SK-N-DZ (cell line): ENCODE data around the gene OR2V1.
"Not testable (repeated sequence)": the region's sequence is repeated elsewhere in the genome, so short reads cannot be mapped to it uniquely, and the experiment has no call there.

Experiments
- DNase-seq: peaks from one replicate; pipeline ENCODE4 v3.0.0-alpha.2; 2015; ENCODE audit warnings: low spot score

The OR2V1 gene

GRCh38 chr5:181101930-181102674 lies 28.9 kb downstream of the OR2V1 start:
- DNase-seq, result not testable (repeated sequence)

DNA sequence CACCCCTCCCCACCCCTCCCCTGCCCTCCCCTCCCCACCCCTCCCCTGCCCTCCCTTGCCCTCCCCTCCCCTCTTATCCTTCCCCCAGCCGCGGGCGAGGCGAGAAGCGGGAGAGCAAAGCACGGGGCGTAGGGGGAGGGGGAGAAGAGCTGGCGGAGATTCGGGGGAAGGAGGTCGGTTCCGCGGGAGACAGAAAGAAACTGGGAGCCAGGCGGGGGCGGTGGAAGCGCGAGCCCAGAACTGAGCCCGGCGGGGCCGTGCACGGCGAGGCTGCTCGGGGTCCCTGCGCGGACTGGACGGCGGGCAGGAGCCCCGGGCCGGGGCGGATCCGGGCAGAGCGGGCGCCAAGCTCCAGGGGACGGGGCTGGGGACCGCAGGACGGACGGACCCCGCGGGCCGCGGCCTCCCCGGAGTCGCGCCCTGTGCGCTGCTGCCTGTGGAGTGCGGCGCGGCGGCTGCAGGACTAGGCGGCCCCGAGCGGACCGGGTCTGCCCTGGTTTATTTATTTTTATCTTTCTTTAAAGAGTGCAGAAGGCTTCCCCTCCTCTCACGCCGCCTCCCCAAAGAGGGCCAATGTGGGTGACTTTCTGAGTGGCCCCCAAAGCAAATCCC lies 29.8 kb downstream of the OR2V1 start:
- DNase-seq, result not testable (repeated sequence)

DNA sequence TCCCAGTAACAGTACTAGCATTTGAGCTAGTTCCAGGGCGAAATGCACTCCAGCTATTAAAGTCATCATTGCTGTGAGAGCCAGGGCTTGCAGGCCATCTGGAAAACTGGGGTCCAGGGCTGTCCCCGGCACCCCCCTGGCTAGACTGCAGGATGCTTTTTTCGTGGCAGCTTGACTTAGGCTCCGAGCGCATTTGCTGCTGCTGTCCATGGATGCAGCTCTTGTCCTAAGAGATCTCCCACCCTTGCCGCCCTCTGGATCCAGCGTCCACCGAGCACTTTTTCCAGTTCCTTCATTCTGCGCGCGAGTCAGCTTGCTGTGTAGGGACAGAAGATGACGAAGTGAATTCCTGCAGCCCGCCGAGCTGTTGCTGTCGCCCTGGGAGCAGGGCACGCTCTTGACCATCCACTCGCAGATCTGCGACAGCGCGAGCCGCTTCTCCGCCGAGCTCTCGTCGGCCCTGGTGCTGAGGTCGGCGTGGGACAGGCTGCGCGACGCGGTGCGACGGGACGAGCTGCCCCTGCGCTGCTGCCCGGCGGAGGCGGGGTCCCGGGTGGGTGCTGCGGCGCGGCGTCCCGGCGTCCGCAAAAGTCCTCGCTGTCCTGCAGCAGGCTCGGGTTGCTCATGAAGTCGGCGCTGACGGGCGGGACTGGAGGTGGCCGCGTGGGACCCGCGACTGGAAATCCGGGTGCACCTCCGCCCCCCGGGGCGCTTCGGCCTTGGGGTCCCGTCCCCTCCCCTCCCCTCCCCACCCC lies 30.7 kb downstream of the OR2V1 start:
- DNase-seq, result no peak

- peak; percentile 8 for DNase-seq
Measured at GRCh38 chr5:181099602-181100086, 31.3 kb downstream of the OR2V1 start.

GRCh38 chr5:181098762-181099601 lies 32.0 kb downstream of the OR2V1 start:
- DNase-seq, result peak; percentile 9

DNA sequence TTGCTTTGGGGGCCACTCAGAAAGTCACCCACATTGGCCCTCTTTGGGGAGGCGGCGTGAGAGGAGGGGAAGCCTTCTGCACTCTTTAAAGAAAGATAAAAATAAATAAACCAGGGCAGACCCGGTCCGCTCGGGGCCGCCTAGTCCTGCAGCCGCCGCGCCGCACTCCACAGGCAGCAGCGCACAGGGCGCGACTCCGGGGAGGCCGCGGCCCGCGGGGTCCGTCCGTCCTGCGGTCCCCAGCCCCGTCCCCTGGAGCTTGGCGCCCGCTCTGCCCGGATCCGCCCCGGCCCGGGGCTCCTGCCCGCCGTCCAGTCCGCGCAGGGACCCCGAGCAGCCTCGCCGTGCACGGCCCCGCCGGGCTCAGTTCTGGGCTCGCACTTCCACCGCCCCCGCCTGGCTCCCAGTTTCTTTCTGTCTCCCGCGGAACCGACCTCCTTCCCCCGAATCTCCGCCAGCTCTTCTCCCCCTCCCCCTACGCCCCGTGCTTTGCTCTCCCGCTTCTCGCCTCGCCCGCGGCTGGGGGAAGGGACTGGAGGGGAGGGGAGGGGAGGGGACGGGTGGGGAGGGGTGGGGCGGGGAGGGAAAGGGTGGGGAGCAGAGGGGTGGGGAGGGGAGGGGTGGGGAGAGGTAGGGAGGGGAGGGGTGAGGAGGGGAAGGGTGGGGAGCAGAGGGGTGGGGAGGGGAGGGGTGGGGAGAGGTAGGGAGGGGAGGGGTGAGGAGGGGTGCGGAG lies 33.0 kb downstream of the OR2V1 start:
- not testable (repeated sequence) for DNase-seq

GRCh38 chr5:181097383-181097753 lies 33.6 kb downstream of the OR2V1 start:
- DNase-seq, result not testable (repeated sequence)

DNA sequence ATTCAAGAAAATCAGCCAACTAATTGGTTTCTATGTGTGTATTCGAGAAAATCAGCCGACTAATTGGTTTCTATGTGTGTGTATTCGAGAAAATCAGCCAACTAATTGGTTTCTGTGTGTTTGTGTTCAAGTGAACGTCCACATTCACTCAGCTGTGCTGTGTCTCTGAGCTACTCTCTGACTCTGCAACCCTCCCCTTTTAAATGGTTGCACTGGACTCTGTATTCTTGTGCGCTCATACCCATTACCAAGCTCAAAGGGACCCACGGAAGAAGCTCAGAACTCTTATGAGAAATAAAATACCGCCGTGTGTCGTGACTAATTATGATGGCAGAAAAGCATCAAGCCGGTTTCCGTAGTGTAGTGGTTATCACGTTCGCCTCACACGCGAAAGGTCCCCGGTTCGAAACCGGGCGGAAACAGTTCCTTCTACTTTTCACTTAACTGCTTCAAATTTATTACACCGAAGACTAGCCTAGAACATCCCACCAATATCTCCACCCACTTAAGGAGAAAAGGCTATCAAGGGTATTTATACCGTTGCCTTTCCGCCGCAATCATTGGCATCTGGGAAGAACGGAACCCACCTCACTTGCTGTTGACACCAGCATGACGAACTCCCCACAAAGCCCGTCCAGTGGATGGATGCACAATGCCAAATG lies 34.1 kb downstream of the OR2V1 start:
- not testable (repeated sequence) for DNase-seq

DNA sequence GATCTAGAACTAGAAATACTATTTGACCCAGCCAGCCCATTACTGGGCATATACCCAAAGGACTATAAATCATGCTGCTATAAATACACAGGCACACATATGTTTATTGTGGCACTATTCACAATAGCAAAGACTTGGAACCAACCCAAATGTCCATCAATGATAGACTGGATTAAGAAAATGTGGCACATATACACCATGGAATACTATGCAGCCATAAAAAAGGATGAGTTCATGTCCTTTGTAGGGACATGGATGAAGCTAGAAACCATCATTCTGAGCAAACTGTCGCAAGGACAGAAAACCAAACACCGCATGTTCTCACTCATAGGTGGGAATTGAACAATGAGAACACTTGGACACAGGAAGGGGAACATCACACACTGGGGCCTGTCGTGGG lies 35.8 kb downstream of the OR2V1 start:
- DNase-seq, result not testable (repeated sequence)

- DNase-seq, result no peak
Measured at GRCh38 chr5:181092428-181092827, 38.5 kb downstream of the OR2V1 start.

- DNase-seq, result no peak
Measured at GRCh38 chr5:181088289-181088688, 42.7 kb downstream of the OR2V1 start.

DNA sequence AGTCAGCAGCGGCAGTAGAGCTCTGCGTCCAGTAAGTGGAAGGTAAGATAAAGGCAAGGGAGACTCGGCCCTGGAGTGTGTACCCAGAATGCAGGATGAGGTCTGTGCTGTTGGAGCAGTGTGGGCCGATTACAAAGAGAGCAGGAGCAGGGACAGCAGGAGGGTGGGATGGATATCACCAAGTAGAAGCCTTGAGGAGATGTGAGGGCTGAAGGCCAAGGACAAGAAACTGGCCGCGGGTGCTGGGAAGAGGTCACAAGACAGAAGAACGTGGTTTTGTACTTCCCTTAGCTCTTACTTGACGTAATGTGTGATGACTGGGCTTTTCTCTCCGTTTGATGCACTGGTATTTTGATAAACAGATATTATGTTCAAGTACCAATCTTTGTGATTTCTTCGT lies 43.7 kb downstream of the OR2V1 start:
- no peak for DNase-seq

DNA sequence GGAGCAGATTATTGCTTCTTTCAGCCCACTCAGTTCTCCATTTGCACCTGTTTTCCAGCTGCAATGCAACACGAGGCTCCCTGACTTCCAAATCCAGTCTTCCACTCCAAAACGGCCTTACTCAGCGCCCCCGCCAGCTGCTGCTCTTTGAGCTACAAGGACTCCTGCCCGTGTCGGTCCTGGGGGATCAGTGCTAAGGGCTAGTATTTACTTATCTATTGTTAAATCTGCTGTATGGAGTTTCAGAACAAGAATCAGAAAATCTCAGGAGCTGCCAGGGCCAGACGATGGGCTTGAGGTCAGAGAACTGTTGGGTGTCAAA lies 44.1 kb downstream of the OR2V1 start:
- no peak for DNase-seq

GRCh38 chr5:181086026-181086883 lies 44.7 kb downstream of the OR2V1 start:
- DNase-seq, result no peak

- no peak for DNase-seq
Measured at GRCh38 chr5:181084621-181085195, 46.3 kb downstream of the OR2V1 start.

DNA sequence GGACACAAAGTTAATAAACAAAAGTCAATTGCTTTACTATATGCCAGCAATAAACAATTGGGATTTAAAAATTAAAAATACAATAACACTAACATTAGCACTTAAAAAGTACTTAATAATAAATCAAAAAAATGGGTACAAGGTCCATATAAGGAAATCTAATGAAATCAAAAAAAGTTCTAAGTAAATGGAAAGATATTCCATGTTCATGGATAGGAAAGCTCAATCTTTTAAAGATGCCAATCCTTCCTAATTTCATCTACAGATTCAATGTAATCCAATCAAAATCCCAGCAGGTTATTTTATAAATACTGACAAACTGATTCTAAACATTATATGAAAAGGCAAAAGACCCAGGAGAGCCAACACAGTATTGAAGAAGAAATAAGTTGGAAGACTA lies 49.0 kb downstream of the OR2V1 start:
- no peak for DNase-seq

GRCh38 chr5:181076920-181077319 lies 54.0 kb downstream of the OR2V1 start:
- no peak for DNase-seq
